GM10847 (cell line): ENCODE measurements around the gene EPHB6.

ENCODE experiments used
- POLR2A ChIP-seq: IDR thresholded peaks from 2 replicates; pipeline ENCODE4 v1.6.1; 2011; ENCODE audit not compliant: insufficient read length; ENCODE audit errors: extremely low read depth

Gene EPHB6

GRCh38 chr7:142889816-142890215 is 34.9 kb downstream of the EPHB6 start:
- TF ChIP-seq POLR2A, result no peak

GRCh38 chr7:142890874-142891485 is 36.1 kb downstream of the EPHB6 start:
- TF ChIP-seq POLR2A, result no peak

DNA sequence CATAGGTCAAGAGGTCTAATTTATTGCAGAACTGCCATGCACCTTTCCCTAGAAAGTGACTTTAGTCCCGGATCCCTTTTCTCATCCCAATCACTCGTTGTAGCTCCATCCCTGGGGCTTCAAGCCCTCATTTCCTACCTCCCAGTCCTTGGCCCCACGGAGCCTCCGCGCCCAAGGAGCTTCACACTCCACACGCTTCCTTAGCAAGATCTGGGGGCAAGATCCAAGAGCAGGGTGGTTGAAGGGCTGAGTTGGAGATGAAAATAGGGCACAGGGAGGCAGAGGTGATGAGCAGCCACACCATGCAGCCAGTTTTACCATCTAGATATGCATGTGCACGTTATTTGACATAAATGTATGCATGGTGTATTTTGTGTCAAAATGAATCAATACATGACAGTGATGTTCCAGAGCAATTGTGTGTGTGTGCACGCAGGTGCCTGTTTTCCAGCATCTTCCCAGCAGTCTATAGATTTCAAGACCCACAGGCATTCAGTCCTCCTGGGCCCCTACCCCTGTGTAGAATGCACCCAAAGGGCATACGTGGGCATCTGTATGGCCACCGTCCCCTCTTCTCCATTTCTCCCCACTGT is 36.7 kb downstream of the EPHB6 start:
- TF ChIP-seq POLR2A, result no peak

DNA sequence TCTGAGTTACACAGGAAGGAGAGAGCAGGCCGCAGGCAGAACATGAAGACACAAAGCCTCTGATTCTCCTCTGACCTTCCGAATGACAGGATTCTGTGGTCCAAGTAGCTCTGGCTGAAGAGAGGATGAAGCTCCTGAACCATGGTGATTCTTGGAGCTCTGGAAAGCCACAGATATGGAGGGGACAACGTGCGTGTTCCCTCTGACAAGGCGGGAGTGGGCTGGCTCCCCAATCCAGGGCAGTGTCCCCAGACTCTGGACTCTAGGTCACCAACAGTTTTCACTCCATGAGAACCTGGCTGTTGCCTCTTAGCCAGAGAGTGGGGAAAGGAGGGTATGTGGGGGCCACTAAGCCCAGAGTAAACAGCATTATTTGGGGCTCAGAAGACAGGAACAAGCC is 38.1 kb downstream of the EPHB6 start:
- no peak for TF ChIP-seq POLR2A

- no peak for TF ChIP-seq POLR2A
Observed at GRCh38 chr7:142894112-142894984, 39.5 kb downstream of the EPHB6 start.

GRCh38 chr7:142894985-142895593 is 40.2 kb downstream of the EPHB6 start:
- no peak for TF ChIP-seq POLR2A

- no peak for TF ChIP-seq POLR2A
Observed at GRCh38 chr7:142896151-142896550, 41.3 kb downstream of the EPHB6 start.

- no peak for TF ChIP-seq POLR2A
Observed at GRCh38 chr7:142896741-142897379, 42.0 kb downstream of the EPHB6 start.

DNA sequence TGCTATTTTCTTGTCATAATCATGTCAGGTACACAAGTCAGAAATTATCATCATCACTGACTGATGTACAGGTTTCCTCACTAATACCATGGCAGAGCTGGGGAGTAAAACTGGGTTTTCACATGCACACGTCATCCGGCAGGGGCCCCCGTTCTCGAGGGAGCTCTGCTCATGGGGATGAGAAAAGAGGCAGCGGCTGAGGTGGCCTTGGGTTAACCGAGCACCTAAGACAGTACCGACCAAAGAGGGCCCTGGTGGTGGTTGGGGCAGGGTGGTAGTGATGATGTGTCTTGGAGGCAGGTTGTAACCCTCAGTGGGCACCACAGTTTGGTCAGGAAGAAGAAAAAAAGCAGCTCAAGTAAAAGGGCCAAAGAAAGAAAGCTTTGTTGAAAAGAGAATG is 42.8 kb downstream of the EPHB6 start:
- no peak for TF ChIP-seq POLR2A

DNA sequence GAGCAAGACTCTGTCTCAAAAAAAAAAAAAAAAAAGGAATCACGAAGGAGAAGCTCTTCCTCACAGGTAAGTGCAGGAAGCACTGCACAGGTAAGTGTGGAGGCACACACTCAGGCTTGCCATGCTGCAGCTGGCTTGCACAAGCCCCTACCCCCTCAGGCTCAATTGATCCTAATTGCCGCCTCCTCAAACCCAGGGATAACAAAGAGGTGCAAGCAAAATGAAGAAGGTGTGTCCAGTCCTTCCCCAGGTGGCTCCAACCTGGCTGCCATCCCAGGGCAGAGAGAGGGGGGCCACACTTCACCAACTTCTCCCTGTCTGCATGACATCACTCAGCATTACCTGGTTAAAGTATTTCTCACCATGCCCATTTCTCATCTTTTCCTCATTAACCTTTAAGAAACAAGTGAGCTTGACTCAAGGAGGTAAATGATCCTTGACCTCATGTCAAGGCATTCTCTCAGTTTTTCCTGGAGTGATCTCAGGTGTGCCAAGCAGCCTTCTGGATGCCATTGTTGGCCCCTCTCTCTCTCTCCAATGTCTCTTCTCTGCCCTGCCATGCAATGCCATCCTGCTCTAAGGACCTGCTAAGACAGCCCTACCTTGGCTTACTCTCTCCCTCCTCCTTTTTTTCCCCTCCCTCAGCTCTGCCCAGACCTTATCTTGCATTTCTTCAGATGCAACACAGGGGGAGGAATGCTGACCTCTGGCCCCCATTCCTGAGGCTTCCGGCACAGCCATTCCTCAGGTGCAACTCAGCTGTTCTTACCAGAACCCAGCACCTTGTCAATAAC is 43.7 kb downstream of the EPHB6 start:
- TF ChIP-seq POLR2A, result no peak

DNA sequence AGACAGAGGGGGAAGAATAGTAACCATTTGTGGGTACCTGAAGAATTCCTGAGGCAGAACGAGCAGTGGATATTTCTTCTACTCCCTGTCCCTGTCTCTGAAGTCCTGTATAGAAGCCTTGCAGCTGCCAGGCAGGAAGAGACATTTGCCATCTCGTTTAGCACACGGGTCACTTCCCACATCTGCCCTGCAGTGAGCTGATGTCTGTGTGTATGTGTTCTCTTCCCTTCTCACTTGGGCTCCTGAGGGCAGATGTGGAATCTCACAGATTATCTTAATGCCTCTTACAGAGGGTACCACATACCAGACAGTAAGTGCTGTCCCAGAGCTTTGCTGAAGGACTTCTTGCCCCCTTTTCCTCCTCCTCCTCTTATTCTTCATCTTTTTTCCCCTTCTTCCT is 44.8 kb downstream of the EPHB6 start:
- TF ChIP-seq POLR2A, result no peak

DNA sequence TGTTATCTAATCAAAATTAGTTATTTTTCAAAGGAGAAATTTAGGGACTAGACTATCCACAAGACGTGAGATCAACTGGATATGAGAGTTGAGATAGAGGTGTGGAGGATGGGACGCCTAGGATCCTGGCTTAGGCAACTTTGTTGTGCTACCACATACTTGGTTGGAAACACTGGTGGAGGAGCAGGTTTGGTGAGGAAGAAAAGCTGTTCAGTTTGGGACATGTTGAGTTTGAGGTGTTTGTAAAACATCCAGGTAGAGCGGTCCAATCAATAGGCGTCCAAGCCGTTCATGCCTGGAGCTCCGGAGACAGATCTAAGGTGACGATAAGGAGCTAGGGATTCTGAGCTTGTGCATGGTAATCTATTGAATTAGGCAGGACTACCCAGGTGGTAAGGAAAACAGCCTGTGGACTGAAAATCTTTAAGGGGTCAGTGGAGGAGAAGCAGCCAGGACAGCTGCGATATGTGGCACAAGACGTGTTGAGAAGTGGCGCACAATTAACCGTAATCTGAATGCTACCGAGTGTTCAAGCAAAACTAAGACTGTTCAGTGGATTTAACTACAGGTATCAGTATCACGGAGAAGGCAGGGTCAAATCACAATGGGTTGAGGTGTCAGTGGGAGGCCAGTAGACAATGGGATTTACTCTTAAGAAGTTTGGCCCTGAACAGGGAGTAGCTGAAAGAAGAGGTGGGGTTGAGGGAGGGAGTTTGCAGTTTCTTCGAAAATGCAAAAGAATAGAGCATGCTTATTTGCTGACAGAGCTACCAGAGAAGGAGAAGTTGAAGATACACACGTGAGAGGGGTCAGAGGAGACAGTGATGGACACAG is 46.8 kb downstream of the EPHB6 start:
- no peak for TF ChIP-seq POLR2A

- no peak for TF ChIP-seq POLR2A
Observed at GRCh38 chr7:142904128-142904527, 49.3 kb downstream of the EPHB6 start.

DNA sequence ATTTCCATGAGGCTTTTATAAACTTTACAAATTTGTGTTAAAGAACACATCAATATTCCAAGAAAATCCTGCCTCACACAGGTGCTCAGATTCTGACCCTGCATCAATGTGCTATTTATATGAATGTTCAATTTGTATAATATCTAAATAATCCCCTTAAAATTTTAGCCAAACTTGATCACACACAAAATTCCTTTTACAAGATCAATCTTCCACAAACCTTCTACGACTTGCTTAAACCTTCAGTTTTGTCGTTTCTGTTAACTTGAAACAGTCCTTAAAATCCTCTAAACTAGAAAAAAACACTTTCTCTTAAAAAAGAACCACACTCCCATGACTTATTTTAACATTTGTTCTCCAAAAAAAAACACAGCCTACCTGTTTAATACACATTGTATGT is 50.9 kb downstream of the EPHB6 start:
- TF ChIP-seq POLR2A, result no peak
